ENCODE results near the gene PTPRM. TPM values are rescaled to one million over a fixed set of nuclear protein-coding genes. Genes with fewer than 3 reads are reported as not detected.

The PTPRM gene
- total RNA-seq, 1 experiment from 2014 or later, result 11.1 TPM

- DNase-seq (ENCODE audit: low spot score) (no peak), ATAC-seq (no peak)
- peaks cover 3% of the 10 kb centered on the region for H3K36me3 Mint-ChIP-seq
- CTCF ChIA-PET, result interaction anchor here (0.9 kb wide), 1 partner anchor 13 kb away, joined by 4 read pairs; the partner anchor contains the start of gene PTPRM
- H3K4me1 Mint-ChIP-seq, result peaks cover 34% of the 10 kb centered on the region
- TF ChIP-seq HMGXB4 (CRISPR knock-in tag; IDR thresholded peaks at IDR 0.05) (no peak), SP1 (CRISPR knock-in tag; conservative IDR thresholded peaks at IDR 0.05) (no peak)
- no peak overlapping the region for H3K27ac Mint-ChIP-seq
- POLR2A ChIA-PET, result no interaction called here
- H3K4me3 Mint-ChIP-seq, result no peak overlapping the region
- H3K9me3 Mint-ChIP-seq, result peaks cover 4% of the 10 kb centered on the region
- no peaks in the 10 kb centered on the region for H3K27me3 Mint-ChIP-seq (ENCODE audit: low read depth)
Observed at GRCh38 chr18:7579918-7580542, 12.9 kb downstream of the PTPRM start.

- TF ChIP-seq OVOL2 (CRISPR knock-in tag; IDR thresholded peaks at IDR 0.05; ENCODE audit: borderline replicate concordance), result no peak
- TF ChIP-seq STAT6 (CRISPR knock-in tag; conservative IDR thresholded peaks at IDR 0.05; ENCODE audit: low read depth), result no peak
- TF ChIP-seq MLX (CRISPR knock-in tag; IDR thresholded peaks at IDR 0.05), result no peak
- TF ChIP-seq RELA (CRISPR knock-in tag; IDR thresholded peaks at IDR 0.05; ENCODE audit: borderline replicate concordance), result no peak
- TF ChIP-seq CREM (CRISPR knock-in tag; IDR thresholded peaks at IDR 0.05), result no peak
- ATAC-seq (peak; percentile 69), DNase-seq (ENCODE audit: low spot score) (no peak)
- Mint-ChIP-seq H3K27ac (no peak overlapping the region), H3K9me3 (peaks cover 4% of the 10 kb centered on the region), H3K4me3 (no peak overlapping the region), H3K27me3 (ENCODE audit: low read depth) (no peaks in the 10 kb centered on the region), H3K36me3 (peaks cover 3% of the 10 kb centered on the region), H3K4me1 (peaks cover 12% of the 10 kb centered on the region)
- POLR2A ChIA-PET, result interaction anchor here (1.3 kb wide), 1 partner anchor 463 kb away, joined by 3 read pairs; no protein-coding TSS in a partner anchor
- CTCF ChIA-PET, result interaction anchor here (1.0 to 1.2 kb wide), 2 partner anchors 17 to 18 kb away, joined by 3 to 4 read pairs; no protein-coding TSS in a partner anchor
Observed at GRCh38 chr18:7584646-7585275, 17.6 kb downstream of the PTPRM start.

GRCh38 chr18:7585276-7585670 is 18.2 kb downstream of the PTPRM start:
- peaks cover 12% of the 10 kb centered on the region for H3K4me1 Mint-ChIP-seq
- DNase-seq (ENCODE audit: low spot score) (no peak), ATAC-seq (no peak)
- H3K27ac Mint-ChIP-seq, result no peak overlapping the region
- peaks cover 3% of the 10 kb centered on the region for H3K36me3 Mint-ChIP-seq
- H3K4me3 Mint-ChIP-seq, result no peak overlapping the region
- POLR2A ChIA-PET, result interaction anchor here (1.3 kb wide), 1 partner anchor 463 kb away, joined by 3 read pairs; no protein-coding TSS in a partner anchor
- CTCF ChIA-PET, result interaction anchor here (1.0 to 1.2 kb wide), 2 partner anchors 18 kb away, joined by 3 to 4 read pairs; no protein-coding TSS in a partner anchor
- no peaks in the 10 kb centered on the region for H3K27me3 Mint-ChIP-seq (ENCODE audit: low read depth)
- H3K9me3 Mint-ChIP-seq, result peaks cover 4% of the 10 kb centered on the region
- no peak for TF ChIP-seq GTF2I (CRISPR knock-in tag; conservative IDR thresholded peaks at IDR 0.05)
- no peak for TF ChIP-seq NR3C1 (CRISPR knock-in tag; conservative IDR thresholded peaks at IDR 0.05; ENCODE audit: low read depth)
- no peak for TF ChIP-seq MLX (CRISPR knock-in tag; IDR thresholded peaks at IDR 0.05)
- TF ChIP-seq FOXJ3 (CRISPR knock-in tag; IDR thresholded peaks at IDR 0.05; ENCODE audit: borderline replicate concordance), result no peak
- TF ChIP-seq ETV6 (CRISPR knock-in tag; IDR thresholded peaks at IDR 0.05), result no peak
- no peak for TF ChIP-seq ZNF512 (CRISPR knock-in tag; IDR thresholded peaks at IDR 0.05; ENCODE audit: borderline replicate concordance)
- TF ChIP-seq ZNF281 (CRISPR knock-in tag; IDR thresholded peaks at IDR 0.05), result no peak
- TF ChIP-seq TCF7 (CRISPR knock-in tag; IDR thresholded peaks at IDR 0.05; ENCODE audit: low read depth), result no peak
- no peak for TF ChIP-seq IRF2 (CRISPR knock-in tag; IDR thresholded peaks at IDR 0.05; ENCODE audit: borderline replicate concordance, low read depth)
- TF ChIP-seq JAZF1 (CRISPR knock-in tag; IDR thresholded peaks at IDR 0.05), result no peak
- TF ChIP-seq ZNF219 (CRISPR knock-in tag; IDR thresholded peaks at IDR 0.05; ENCODE audit: borderline replicate concordance), result no peak
- no peak for TF ChIP-seq ATF1 (CRISPR knock-in tag; IDR thresholded peaks at IDR 0.05)
- TF ChIP-seq ZNF121 (CRISPR knock-in tag; IDR thresholded peaks at IDR 0.05), result no peak
- TF ChIP-seq ZBTB21 (CRISPR knock-in tag; IDR thresholded peaks at IDR 0.05; ENCODE audit: borderline replicate concordance), result no peak
